GM21390 (cell line): ENCODE measurements around the gene LURAP1L.

Experiments
- ATAC-seq: cut with Tn5 transposase; IDR thresholded peaks from one replicate; pipeline ENCODE4 v1.9.1; 2021; ENCODE audit not compliant: unreplicated experiment

The LURAP1L gene, protein sequence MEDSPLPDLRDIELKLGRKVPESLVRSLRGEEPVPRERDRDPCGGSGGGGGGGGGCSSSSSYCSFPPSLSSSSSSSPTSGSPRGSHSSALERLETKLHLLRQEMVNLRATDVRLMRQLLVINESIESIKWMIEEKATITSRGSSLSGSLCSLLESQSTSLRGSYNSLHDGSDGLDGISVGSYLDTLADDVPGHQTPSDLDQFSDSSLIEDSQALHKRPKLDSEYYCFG

DNA sequence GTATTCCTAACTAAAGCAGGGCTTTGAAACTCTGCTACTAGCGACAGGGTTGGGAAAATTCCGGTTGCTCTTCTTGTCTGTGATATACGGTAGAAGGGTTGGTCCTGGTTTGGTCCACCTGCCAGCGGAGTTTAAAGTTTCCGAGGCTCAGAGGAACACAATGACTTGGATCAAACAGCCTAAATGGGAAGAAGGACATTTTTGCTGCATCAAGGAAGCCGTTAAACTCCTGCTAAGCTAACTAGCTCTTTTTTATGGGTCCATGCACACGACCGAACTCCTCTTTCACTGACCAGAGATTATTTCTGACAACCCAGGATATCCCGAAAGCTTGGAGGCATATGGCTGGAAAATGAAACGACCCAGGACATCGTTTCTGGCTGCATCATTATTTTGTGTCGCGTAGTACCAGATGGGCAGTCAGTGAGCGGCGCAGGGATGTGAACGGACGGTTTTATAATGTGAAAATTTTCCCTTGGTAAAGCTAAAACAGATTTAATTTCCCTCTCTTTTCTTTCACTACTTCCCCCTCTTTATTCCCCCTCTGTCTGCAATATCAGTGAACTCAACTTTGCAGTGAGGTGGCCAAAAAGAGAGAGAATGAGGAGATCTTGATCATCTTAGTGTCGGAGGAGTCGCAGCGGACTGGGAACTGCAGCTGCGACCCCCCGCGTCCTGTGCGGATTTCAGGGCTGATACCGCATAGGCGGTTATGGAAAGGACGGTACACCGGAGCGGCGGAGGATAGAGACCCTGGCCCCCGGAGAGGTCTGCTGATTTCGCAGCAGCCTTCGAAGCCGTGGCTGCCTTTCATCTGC lies at the start of gene LURAP1L:
Gene LURAP1L, plus strand, starts transcription at position 160 of the 818 bp plus-strand sequence. CDS start 696 bp downstream, outside the sequence.
- ATAC-seq = no peak

- ATAC-seq = no peak
Measured at GRCh38 chr9:12726795-12727194, 48.0 kb upstream of the LURAP1L start.

GRCh38 chr9:12730198-12730597 lies 44.6 kb upstream of the LURAP1L start:
- ATAC-seq = no peak

DNA sequence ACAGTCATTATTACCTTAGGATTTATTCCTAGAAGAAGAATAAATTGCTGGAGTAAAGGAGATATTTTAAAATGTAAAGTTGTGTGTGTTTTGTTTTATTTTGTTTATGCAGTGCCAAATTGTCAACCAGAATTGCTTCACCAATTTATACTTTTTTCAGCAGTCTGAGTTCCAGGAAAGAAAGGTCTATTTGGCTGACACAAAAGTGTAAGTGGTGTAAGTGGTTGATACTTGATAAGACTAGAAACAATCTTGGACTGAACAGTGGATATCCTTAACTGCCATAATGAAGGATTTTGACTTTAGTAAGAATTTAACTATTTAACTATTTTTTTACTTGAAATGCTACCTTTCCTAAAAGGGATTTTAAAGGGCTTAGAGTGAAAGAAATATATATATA lies 43.9 kb upstream of the LURAP1L start:
- ATAC-seq = no peak

- no peak for ATAC-seq
Measured at GRCh38 chr9:12732971-12733370, 41.8 kb upstream of the LURAP1L start.

DNA sequence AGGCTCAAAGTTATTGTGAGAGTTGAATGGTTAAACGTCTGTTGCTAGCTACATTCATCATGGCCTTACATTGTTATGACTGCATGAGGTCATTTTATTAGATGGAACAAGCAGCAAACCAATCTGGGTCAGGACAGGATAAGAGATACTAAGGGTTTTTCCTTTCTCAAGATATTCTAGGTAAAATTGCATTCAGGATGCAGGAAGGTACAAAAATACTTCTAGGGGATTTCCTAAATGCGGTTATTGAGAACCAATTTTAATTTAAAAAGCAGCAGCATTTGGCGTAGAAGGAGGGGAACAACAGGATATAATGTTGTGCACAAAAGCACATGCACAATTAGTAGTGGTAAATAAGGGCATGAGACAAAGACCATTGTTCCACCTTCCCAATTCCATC lies 39.2 kb upstream of the LURAP1L start:
- no peak for ATAC-seq

- ATAC-seq = no peak
Measured at GRCh38 chr9:12737871-12738270, 36.9 kb upstream of the LURAP1L start.

DNA sequence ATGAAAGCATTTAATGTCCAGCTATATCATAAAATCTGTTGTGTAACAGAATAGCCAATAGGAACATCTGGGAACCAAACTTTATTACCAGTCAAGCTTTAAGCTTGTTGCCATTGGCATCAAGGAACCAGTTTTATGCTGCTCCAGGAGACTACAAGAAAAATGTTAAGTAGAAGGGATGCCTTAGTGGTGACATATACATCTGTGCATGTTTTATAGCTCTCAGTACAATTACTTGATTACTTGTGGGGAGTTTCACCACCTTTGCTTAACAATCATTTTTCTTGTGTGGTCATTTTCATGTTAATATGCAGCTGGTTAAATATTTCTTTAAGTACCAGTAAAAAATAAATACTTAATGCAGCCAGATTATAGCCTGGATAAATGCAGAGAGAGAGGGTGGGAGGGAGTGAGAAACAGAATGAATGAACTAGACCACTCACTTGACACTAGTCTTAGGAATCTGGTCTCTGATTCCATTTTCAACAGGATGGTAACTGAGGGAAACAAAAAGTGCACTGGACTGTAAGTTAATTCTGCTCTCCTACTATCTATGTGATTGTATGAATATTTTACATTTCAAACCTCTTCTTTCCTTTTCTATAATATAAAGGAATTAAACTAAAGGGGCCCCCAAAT lies 35.7 kb upstream of the LURAP1L start:
- no peak for ATAC-seq

- no peak for ATAC-seq
Measured at GRCh38 chr9:12740845-12741244, 34.0 kb upstream of the LURAP1L start.

- ATAC-seq = no peak
Measured at GRCh38 chr9:12748016-12748415, 26.8 kb upstream of the LURAP1L start.

- no peak for ATAC-seq
Measured at GRCh38 chr9:12748954-12749353, 25.9 kb upstream of the LURAP1L start.

GRCh38 chr9:12753931-12754330 lies 20.9 kb upstream of the LURAP1L start:
- ATAC-seq = no peak

DNA sequence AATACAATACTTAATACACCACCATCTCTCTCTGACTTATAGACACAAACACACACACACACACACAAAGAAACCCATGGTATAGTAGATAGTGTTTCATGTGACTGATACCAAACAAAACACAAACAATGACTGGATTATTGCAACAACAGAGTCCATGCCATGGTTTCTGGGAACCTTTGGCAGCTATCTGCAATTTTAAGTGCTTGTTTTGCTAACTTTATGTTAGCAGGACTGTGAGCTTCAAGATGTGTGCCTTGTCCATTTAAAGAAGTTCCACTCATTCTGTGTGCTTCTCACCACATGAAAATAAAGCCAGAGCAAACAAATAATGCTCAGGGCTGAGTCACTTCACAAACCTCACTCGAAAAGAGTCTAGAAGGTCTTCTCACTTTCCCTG lies 15.1 kb upstream of the LURAP1L start:
- no peak for ATAC-seq

GRCh38 chr9:12760758-12761157 lies 14.1 kb upstream of the LURAP1L start:
- ATAC-seq = no peak

GRCh38 chr9:12764150-12764549 lies 10.7 kb upstream of the LURAP1L start:
- ATAC-seq = no peak

- ATAC-seq = no peak
Measured at GRCh38 chr9:12765088-12765798, 9.6 kb upstream of the LURAP1L start.

DNA sequence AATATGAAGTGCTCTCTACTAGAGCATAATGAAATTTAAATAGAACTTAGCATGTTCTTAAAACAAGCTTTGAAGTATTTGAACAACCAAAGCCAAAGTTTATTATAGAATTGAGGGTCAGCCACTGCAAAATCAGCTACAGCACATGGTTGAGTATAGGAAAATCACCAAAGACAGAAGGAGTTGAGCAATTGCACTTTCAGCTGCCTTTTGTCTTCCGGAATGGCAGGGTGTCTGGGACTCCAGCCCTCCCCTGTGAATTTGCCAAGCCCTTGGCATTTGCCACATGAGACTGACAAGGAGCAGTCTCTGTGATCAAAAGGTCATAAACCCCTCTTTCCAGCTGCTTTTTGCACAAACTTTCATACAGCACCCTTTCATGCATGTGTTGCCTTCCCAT lies 8.5 kb upstream of the LURAP1L start:
- no peak for ATAC-seq

GRCh38 chr9:12770261-12770660 lies 4.6 kb upstream of the LURAP1L start:
- ATAC-seq = no peak

GRCh38 chr9:12771891-12772290 lies 2.9 kb upstream of the LURAP1L start:
- ATAC-seq = no peak

DNA sequence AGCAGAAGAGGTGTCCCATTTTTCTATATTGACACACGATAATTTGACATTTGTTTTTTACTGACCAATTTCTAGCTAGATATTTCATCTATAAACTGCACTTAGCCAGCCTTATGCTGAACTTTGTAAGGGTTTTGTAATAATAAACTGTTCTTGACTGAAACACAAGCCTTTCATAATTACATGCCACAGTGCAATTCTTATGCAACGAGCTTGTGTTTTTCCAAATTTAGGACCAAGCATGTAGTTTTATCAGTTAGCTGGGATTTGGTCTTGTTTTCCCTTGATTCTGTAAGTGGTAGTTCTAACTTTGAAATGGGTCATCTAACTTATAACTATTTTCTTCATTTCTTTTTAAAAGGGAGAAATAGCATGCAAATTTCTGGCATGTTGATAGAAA lies 1.3 kb upstream of the LURAP1L start:
- ATAC-seq = no peak
